ENCODE data around the gene CYREN. TPM values are rescaled to one million over a fixed set of nuclear protein-coding genes. Genes with fewer than 3 reads are reported as not detected.

The CYREN gene
- total and polyA plus RNA-seq, 2 of the 13 experiments (the other 11 are each of a cell fraction or from before 2014, with no cell fraction given) = 20.7 to 60.7 TPM

DNA sequence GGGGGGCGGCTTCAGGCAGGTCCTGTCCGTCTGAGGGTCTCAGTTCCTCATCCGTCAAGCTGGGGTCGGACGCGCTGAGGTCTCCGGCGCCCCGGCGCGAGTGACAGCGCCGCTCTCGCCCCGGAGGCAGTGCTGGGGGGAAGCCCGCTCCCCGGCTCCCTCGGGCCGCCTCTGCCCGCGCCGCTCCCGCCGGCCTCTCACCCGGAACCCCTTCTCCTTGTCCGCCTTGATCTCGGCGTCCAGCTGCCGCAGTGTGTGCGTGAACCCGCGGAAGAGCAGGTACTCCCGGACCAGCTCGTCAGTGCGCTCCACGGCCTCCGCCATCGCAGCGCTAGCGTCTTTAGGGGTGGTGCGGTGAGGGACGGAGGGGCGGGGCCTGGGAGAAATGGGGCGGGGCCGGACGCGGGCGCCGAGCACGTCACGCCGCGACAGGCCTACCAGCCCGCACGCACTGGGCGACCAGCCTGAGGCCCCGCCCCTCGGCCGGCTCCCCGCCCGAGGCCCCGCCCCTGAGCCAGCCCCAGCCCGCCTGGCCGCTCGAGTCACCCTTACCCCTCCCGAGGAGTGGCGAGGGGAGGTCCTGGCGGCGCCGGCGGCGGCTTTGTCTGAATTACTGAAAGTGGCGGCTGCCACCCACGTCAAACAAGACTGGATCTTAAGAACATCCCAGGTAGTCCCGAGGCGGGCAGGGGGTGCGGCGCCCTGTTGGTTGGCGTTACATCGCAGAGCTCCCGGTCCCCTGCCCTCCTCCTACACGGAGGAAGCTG, 40.9 kb upstream of the CYREN start, which contains the start of gene WDR91 (continued):
- TF ChIP-seq SNAPC4 (CRISPR knock-in tag; IDR thresholded peaks at IDR 0.05) (no peak), IRX3 (CRISPR knock-in tag; IDR thresholded peaks at IDR 0.05; ENCODE audit: borderline replicate concordance, low read depth) (no peak), ZBTB1 (CRISPR knock-in tag; IDR thresholded peaks at IDR 0.05; ENCODE audit: borderline replicate concordance) (no peak), NFE2 (CRISPR knock-in tag; IDR thresholded peaks at IDR 0.05) (no peak), KDM3A (CRISPR knock-in tag; IDR thresholded peaks at IDR 0.05; ENCODE audit: low read depth) (no peak), SNAI1 (CRISPR knock-in tag; IDR thresholded peaks at IDR 0.05; ENCODE audit: borderline replicate concordance) (no peak), MYNN (CRISPR knock-in tag; IDR thresholded peaks at IDR 0.05; ENCODE audit: low read depth) (no peak), ZNF33A (CRISPR knock-in tag; IDR thresholded peaks at IDR 0.05; ENCODE audit: borderline replicate concordance) (no peak), ZNF354B (CRISPR knock-in tag; IDR thresholded peaks at IDR 0.05) (no peak), ZNF253 (CRISPR knock-in tag; IDR thresholded peaks at IDR 0.05; ENCODE audit: borderline replicate concordance) (no peak), CEBPB (IDR thresholded peaks at IDR 0.05; ENCODE audit: borderline replicate concordance, low read depth, low read length) (no peak), ZNF317 (CRISPR knock-in tag; IDR thresholded peaks at IDR 0.05) (no peak), GPN1 (CRISPR knock-in tag; IDR thresholded peaks at IDR 0.05; ENCODE audit: borderline replicate concordance) (no peak), SALL1 (CRISPR knock-in tag; IDR thresholded peaks at IDR 0.05) (peak; percentile 60), ZFX (CRISPR knock-in tag; IDR thresholded peaks at IDR 0.05; ENCODE audit: low read depth) (peak; percentile 59), HNF4A (CRISPR knock-in tag; IDR thresholded peaks at IDR 0.05) (no peak), ZNF749 (CRISPR knock-in tag; IDR thresholded peaks at IDR 0.05; ENCODE audit: borderline replicate concordance) (no peak), HOXA5 (CRISPR knock-in tag; IDR thresholded peaks at IDR 0.05) (peak; percentile 32; the same call in 1 of the 2 replicates), FOXK1 (CRISPR knock-in tag; IDR thresholded peaks at IDR 0.05; ENCODE audit: borderline replicate concordance, low read depth) (0 out of 2 replicates have a peak, but pooled peaks have one; percentile 20)
- TF ChIP-seq, protein P1, sequence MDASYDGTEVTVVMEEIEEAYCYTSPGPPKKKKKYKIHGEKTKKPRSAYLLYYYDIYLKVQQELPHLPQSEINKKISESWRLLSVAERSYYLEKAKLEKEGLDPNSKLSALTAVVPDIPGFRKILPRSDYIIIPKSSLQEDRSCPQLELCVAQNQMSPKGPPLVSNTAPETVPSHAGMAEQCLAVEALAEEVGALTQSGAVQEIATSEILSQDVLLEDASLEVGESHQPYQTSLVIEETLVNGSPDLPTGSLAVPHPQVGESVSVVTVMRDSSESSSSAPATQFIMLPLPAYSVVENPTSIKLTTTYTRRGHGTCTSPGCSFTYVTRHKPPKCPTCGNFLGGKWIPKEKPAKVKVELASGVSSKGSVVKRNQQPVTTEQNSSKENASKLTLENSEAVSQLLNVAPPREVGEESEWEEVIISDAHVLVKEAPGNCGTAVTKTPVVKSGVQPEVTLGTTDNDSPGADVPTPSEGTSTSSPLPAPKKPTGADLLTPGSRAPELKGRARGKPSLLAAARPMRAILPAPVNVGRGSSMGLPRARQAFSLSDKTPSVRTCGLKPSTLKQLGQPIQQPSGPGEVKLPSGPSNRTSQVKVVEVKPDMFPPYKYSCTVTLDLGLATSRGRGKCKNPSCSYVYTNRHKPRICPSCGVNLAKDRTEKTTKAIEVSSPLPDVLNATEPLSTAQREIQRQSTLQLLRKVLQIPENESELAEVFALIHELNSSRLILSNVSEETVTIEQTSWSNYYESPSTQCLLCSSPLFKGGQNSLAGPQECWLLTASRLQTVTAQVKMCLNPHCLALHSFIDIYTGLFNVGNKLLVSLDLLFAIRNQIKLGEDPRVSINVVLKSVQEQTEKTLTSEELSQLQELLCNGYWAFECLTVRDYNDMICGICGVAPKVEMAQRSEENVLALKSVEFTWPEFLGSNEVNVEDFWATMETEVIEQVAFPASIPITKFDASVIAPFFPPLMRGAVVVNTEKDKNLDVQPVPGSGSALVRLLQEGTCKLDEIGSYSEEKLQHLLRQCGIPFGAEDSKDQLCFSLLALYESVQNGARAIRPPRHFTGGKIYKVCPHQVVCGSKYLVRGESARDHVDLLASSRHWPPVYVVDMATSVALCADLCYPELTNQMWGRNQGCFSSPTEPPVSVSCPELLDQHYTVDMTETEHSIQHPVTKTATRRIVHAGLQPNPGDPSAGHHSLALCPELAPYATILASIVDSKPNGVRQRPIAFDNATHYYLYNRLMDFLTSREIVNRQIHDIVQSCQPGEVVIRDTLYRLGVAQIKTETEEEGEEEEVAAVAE (CRISPR knock-in tag; IDR thresholded peaks at IDR 0.05; ENCODE audit: borderline replicate concordance) = no peak
- TF ChIP-seq, protein P2, sequence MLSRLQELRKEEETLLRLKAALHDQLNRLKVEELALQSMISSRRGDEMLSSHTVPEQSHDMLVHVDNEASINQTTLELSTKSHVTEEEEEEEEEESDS (CRISPR knock-in tag; IDR thresholded peaks at IDR 0.05; ENCODE audit: borderline replicate concordance) = no peak
